HepG2 (cell line): Measurements from ENCODE around the gene MNT. TPM values are rescaled to one million over a fixed set of nuclear protein-coding genes. Genes with fewer than 3 reads are reported as not detected.

Experiments used
- ATAC-seq: fragments of 200-7000 bp; cut with Tn5 transposase; 3 replicates; pipeline ENCODE4 v1.9.1; 2020; ENCODE audit warnings: mild to moderate bottlenecking, moderate library complexity
- BruUV-seq: library from RNA; stranded (reverse); fragments of 400-500 nt; replicated peaks from 2 replicates; lab custom pipeline; 2021; lab: Mats Ljungman, UMichigan
- CTCF ChIA-PET: fragments of 300-600 bp; formaldehyde crosslinking; extraction: SDS; loops from one replicate; lab custom pipeline; 2021; ENCODE audit warnings: low total read pairs, inconsistent platforms, low intra/inter-chr PET ratio; lab: Yijun Ruan, JAX
- POLR2A ChIA-PET: fragments of 350-600 bp; sonication (Branson Sonifier 250); formaldehyde crosslinking; loops from one replicate; lab custom pipeline; 2020; ENCODE audit warnings: antibody characterized with exemption, inconsistent platforms; lab: Yijun Ruan, JAX
- DNase-seq: peaks from one replicate; pipeline ENCODE4 v3.0.0-alpha.2; 2015; ENCODE audit warnings: low spot score
- FAIRE-seq: peaks from 3 replicates; lab custom pipeline; 2011; peaks lifted over from hg19 to GRCh38; lab: Jason Lieb, UNC
- H2AFZ ChIP-seq: one replicate; pipeline ENCODE4 v1.6.1; 2011; ENCODE audit warnings: low read length, inconsistent platforms
- H3K27ac ChIP-seq: fragments of 300-600 bp; 3 replicates; pipeline ENCODE4 v1.8.0; 2011; ENCODE audit warnings: mixed run types, mild to moderate bottlenecking, mixed read lengths, low read length, inconsistent platforms; ENCODE audit not compliant: insufficient read depth; ENCODE audit errors: extremely low read length
- H3K27me3 ChIP-seq, 2 experiments: fragments of 200-600 bp in 1 of 2; 2 replicates in 1 of 2; 3 replicates in 1 of 2; pipeline versions ENCODE4 v1.6.0 to v1.8.0; 2011; ENCODE audit warnings: low read length in 2 of 2, mild to moderate bottlenecking in 2 of 2, moderate library complexity in 2 of 2, inconsistent platforms in 1 of 2; ENCODE audit not compliant: insufficient read depth in 2 of 2, control insufficient read depth in 1 of 2
- H3K36me3 ChIP-seq, 2 experiments: fragments of 200-600 bp in 1 of 2; replicated peaks in 1 of 2; 2 replicates in 1 of 2; 3 replicates in 1 of 2; pipeline versions ENCODE4 v1.5.1 to v1.8.0; 2011; ENCODE audit warnings: low read length in 2 of 2, inconsistent platforms in 1 of 2; ENCODE audit not compliant: insufficient read depth in 2 of 2, control insufficient read depth in 1 of 2
- H3K4me1 ChIP-seq: 2 replicates; pipeline ENCODE4 v1.5.1; 2012; ENCODE audit warnings: low read length, inconsistent platforms; ENCODE audit not compliant: insufficient read depth
- H3K4me2 ChIP-seq: 2 replicates; pipeline ENCODE4 v1.6.0; 2011; ENCODE audit warnings: low read depth, low read length, inconsistent platforms
- H3K4me3 ChIP-seq, 3 experiments: fragments of 200-600 bp in 1 of 3; sonication (generic), shearing (Covaris generic) in 1 of 3; replicated peaks in 1 of 3; 2 replicates each; pipeline ENCODE4 v1.5.1; 2011 to 2016; ENCODE audit warnings: low read length in 3 of 3, inconsistent platforms in 2 of 3, low read depth in 2 of 3, mild to moderate bottlenecking in 2 of 3, control low read depth in 1 of 3, mixed read lengths in 1 of 3; ENCODE audit not compliant: insufficient read depth in 1 of 3
- H3K79me2 ChIP-seq: one replicate; pipeline ENCODE4 v1.6.1; 2011; ENCODE audit warnings: low read length, inconsistent platforms; ENCODE audit not compliant: insufficient read depth
- H3K9ac ChIP-seq: 2 replicates; pipeline ENCODE4 v1.6.0; 2011; ENCODE audit warnings: mild to moderate bottlenecking, low read depth, low read length, inconsistent platforms; ENCODE audit not compliant: insufficient read depth
- H3K9me3 ChIP-seq: 2 replicates; pipeline ENCODE4 v1.5.1; 2012; ENCODE audit warnings: mild to moderate bottlenecking, low read length
- H4K20me1 ChIP-seq: 2 replicates; pipeline ENCODE4 v1.6.0; 2011; ENCODE audit warnings: inconsistent platforms, mild to moderate bottlenecking, low read length, moderate library complexity; ENCODE audit not compliant: insufficient read depth
- KLF11 ChIP-seq: IDR thresholded peaks from 2 replicates; pipeline ENCODE4 v1.6.1; 2016; ENCODE audit warnings: missing compliant biosample characterization
- NR0B2 ChIP-seq: sonication (generic); formaldehyde crosslinking; IDR thresholded peaks from 2 replicates; pipeline ENCODE4 v1.4.0; 2020; ENCODE audit warnings: mild to moderate bottlenecking, missing genetic modification reagents
- RNF219 ChIP-seq: sonication (generic); formaldehyde crosslinking; IDR thresholded peaks from 2 replicates; pipeline ENCODE4 v1.5.0; 2020; ENCODE audit warnings: mild to moderate bottlenecking, missing genetic modification reagents
- SP1 ChIP-seq, 2 experiments: fragments of 450-650 bp in 1 of 2; sonication (generic) in 1 of 2; formaldehyde crosslinking in 1 of 2; IDR thresholded peaks; 2 replicates each; pipeline versions ENCODE4 v1.4.0 to v1.6.1; 2016 to 2020; ENCODE audit warnings: missing genetic modification reagents in 1 of 2
- ZNF704 ChIP-seq: sonication (generic); formaldehyde crosslinking; IDR thresholded peaks from 2 replicates; pipeline ENCODE4 v1.8.1; 2023; ENCODE audit warnings: mild to moderate bottlenecking, inconsistent platforms, moderate library complexity, missing genetic modification reagents, borderline replicate concordance
- WGBS: methylation state at CpG from one replicate; pipeline ENCODE4 v1.1.6; 2017; ENCODE audit warnings: low lambda C conversion rate; 5-methylcytosine and 5-hydroxymethylcytosine counted together
- in situ Hi-C: cut with HindIII; loops from 2 replicates; pipeline ENCODE4 v1.10.0; 2017; ENCODE audit warnings: low pct_unique_long_range_greater_than_20kb; ENCODE audit not compliant: extremely low pct_ligation_motif_present
- intact Hi-C: fragments of 100-400 bp; cut with micrococcal nuclease; formaldehyde crosslinking; loops from one replicate; pipeline ENCODE4 v1.10.0; 2022; ENCODE audit not compliant: unreplicated experiment
- polyA plus RNA-seq, 8 experiments: library from polyadenylated mRNA; depleted of rRNA in 3 of 8; stranded (reverse) in 7 of 8; unstranded in 1 of 8; fragments of >200 nt; fragmentation: Illumina TruSeq in 4 of 8; extraction: Trizol in 4 of 8; gene quantifications; 2 replicates each; pipeline versions ENCODE4 v1.2.1 to v1.2.3, GENCODE V29; 2011 to 2016; ENCODE audit warnings: low read depth in 4 of 8, missing spikeins in 1 of 8, mixed read lengths in 1 of 8; ENCODE audit not compliant: insufficient read depth in 1 of 8
- total RNA-seq, 5 experiments: library from RNA; depleted of rRNA; stranded (reverse); fragments of >200 nt; fragmentation: Illumina TruSeq; extraction: Trizol; gene quantifications; 2 replicates each; pipeline ENCODE4 v1.2.3, GENCODE V29; 2016; ENCODE audit warnings: low read depth in 1 of 5

Gene MNT
- total and polyA plus RNA-seq, 2 of the 13 experiments (the other 11 are each of a cell fraction or from before 2014, with no cell fraction given) = 2.1 to 3.5 TPM

- peaks cover 2 to 7% of the 10 kb centered on the region in 2 experiments; a peak in 4 of 5 replicates for H3K36me3 ChIP-seq
These were observed 43.5 kb upstream of the MNT start for GRCh38 chr17:2444382-2444781.

More at GRCh38 chr17:2444382-2444781, 43.5 kb upstream of the MNT start:
- H2AFZ ChIP-seq = no peak overlapping the region
- no peaks in the 10 kb centered on the region for H3K79me2 ChIP-seq
- no peaks in the 10 kb centered on the region for H3K9me3 ChIP-seq
- no peaks in the 10 kb centered on the region for H3K27me3 ChIP-seq
- TF ChIP-seq ZNF704 (CRISPR knock-in tag) (no peak), KLF11 (no peak), SP1 (IDR thresholded peaks at IDR 0.05) (no peak), SP1 (CRISPR knock-in tag; IDR thresholded peaks at IDR 0.05) (no peak), RNF219 (no peak), NR0B2 (CRISPR knock-in tag) (no peak)
- FAIRE-seq = no peak
- ChIA-PET POLR2A (no interaction called here), CTCF (no interaction called here)
- H3K4me1 ChIP-seq = peaks cover 11% of the 10 kb centered on the region
- WGBS = 98% methylated on average over 8 of the region's 8 CpGs
- no TSS peak for BruUV-seq
- H3K27ac ChIP-seq = no peak overlapping the region
- H3K4me3 ChIP-seq = no peak overlapping the region
- no peak for ATAC-seq
- H3K4me2 ChIP-seq = no peak overlapping the region
- intact Hi-C loops = no loop called here
- no peak overlapping the region for H3K9ac ChIP-seq
- in situ Hi-C loops = no loop called here
- H4K20me1 ChIP-seq = no peaks in the 10 kb centered on the region
- no peak for DNase-seq
